A549 (cell line): ENCODE data around the gene PRSS1. TPM values are rescaled to one million over a fixed set of nuclear protein-coding genes. Genes with fewer than 3 reads are reported as not detected.

Experiments used
- ATAC-seq, 2 experiments: fragments of 200-7000 bp in 1 of 2; fragments of >200 bp in 1 of 2; cut with Nextera tagmentation in 1 of 2; cut with Tn5 transposase in 1 of 2; 3 replicates each; pipeline versions ENCODE4 v1.8.0 to v1.9.1; 2018 to 2020; ENCODE audit warnings: mild to moderate bottlenecking in 1 of 2, moderate library complexity in 1 of 2
- CTCF ChIA-PET: fragments of 300-600 bp; sonication (Branson Sonifier 250); formaldehyde crosslinking; extraction: SDS; loops from one replicate; lab custom pipeline; 2021; ENCODE audit warnings: antibody characterized with exemption, inconsistent platforms; lab: Yijun Ruan, JAX
- POLR2A ChIA-PET: fragments of 350-600 bp; formaldehyde crosslinking; extraction: SDS; loops from one replicate; lab custom pipeline; 2021; ENCODE audit warnings: antibody characterized with exemption, inconsistent platforms; lab: Yijun Ruan, JAX
- DNase-seq, 2 experiments: peaks; one replicate each; pipeline versions ENCODE4 v3.0.0 to v3.0.0-alpha.2; 2011 to 2016; ENCODE audit warnings: low read depth in 1 of 2, low spot score in 1 of 2
- FAIRE-seq: peaks from 2 replicates; lab custom pipeline; 2011; peaks lifted over from hg19 to GRCh38; lab: Jason Lieb, UNC
- H3K27ac ChIP-seq, 2 experiments: fragments of >200 bp; sonication (Bioruptor Twin); formaldehyde crosslinking; 3 replicates each; pipeline ENCODE4 v1.5.1; 2016 to 2017
- H3K4me1 ChIP-seq: fragments of >200 bp; sonication (Bioruptor Twin); formaldehyde crosslinking; 3 replicates; pipeline ENCODE4 v1.6.1; 2016
- H3K4me2 ChIP-seq: fragments of >200 bp; sonication (Bioruptor Twin); formaldehyde crosslinking; 3 replicates; pipeline ENCODE4 v1.6.1; 2016
- H3K4me3 ChIP-seq: fragments of >200 bp; sonication (Bioruptor Twin); formaldehyde crosslinking; 3 replicates; pipeline ENCODE4 v1.5.1; 2016
- H3K9me3 ChIP-seq: fragments of >200 bp; sonication (Bioruptor Twin); formaldehyde crosslinking; 3 replicates; pipeline ENCODE4 v1.6.1; 2016
- ATOH8 ChIP-seq: fragments of 250-450 bp; sonication (Bioruptor Pico); IDR thresholded peaks from 2 replicates; pipeline ENCODE4 v1.5.0; 2020; ENCODE audit warnings: low read depth, mild to moderate bottlenecking, moderate library complexity
- CBX2 ChIP-seq: fragments of 200-600 bp; sonication (generic); IDR thresholded peaks from 2 replicates; pipeline ENCODE4 v1.6.1; 2016; ENCODE audit warnings: low read depth, mild to moderate bottlenecking, borderline replicate concordance
- CBX8 ChIP-seq: fragments of 200-600 bp; sonication (generic); IDR thresholded peaks from 2 replicates; pipeline ENCODE4 v1.6.1; 2016
- CTCF ChIP-seq: fragments of >200 bp; sonication (Bioruptor Twin); formaldehyde crosslinking; IDR thresholded peaks from 3 replicates; pipeline ENCODE4 v1.5.1; 2016
- E2F6 ChIP-seq: IDR thresholded peaks from 2 replicates; pipeline ENCODE4 v1.6.1; 2012; ENCODE audit warnings: low read depth, borderline replicate concordance
- EHF ChIP-seq: fragments of 250-450 bp; sonication (Bioruptor Pico); IDR thresholded peaks from 2 replicates; pipeline ENCODE4 v1.5.0; 2020; ENCODE audit warnings: mild to moderate bottlenecking
- FOSL2 ChIP-seq, 2 experiments: fragments of 450-650 bp in 1 of 2; fragments of >200 bp in 1 of 2; sonication (Bioruptor Twin) in 1 of 2; formaldehyde crosslinking; IDR thresholded peaks; 2 replicates each; pipeline versions ENCODE4 v1.5.0 to v1.6.1; 2016 to 2020; ENCODE audit warnings: mild to moderate bottlenecking in 1 of 2, moderate library complexity in 1 of 2
- FOXS1 ChIP-seq: fragments of 250-450 bp; sonication (Bioruptor Pico); IDR thresholded peaks from 2 replicates; pipeline ENCODE4 v1.5.0; 2020; ENCODE audit warnings: mild to moderate bottlenecking, moderate library complexity
- GATA3 ChIP-seq: IDR thresholded peaks from 2 replicates; pipeline ENCODE4 v1.6.1; 2012; ENCODE audit warnings: borderline replicate concordance
- HES2 ChIP-seq: fragments of >200 bp; sonication (Bioruptor Twin); formaldehyde crosslinking; IDR thresholded peaks from 2 replicates; pipeline ENCODE4 v1.6.1; 2016
- HMGXB4 ChIP-seq: fragments of 250-450 bp; sonication (Bioruptor Pico); IDR thresholded peaks from 2 replicates; pipeline ENCODE4 v1.5.0; 2021; ENCODE audit warnings: mild to moderate bottlenecking, moderate library complexity, borderline replicate concordance
- HOXB13 ChIP-seq: fragments of 250-450 bp; sonication (Bioruptor Pico); IDR thresholded peaks from 2 replicates; pipeline ENCODE4 v1.5.0; 2020; ENCODE audit warnings: low read depth, mild to moderate bottlenecking, moderate library complexity
- KDM1A ChIP-seq: fragments of 200-600 bp; sonication (generic); IDR thresholded peaks from 2 replicates; pipeline ENCODE4 v1.6.1; 2016; ENCODE audit warnings: low read depth, mild to moderate bottlenecking
- MAX ChIP-seq: IDR thresholded peaks from 2 replicates; pipeline ENCODE4 v1.6.1; 2012
- MAZ ChIP-seq: fragments of 150-350 bp; IDR thresholded peaks from 2 replicates; pipeline ENCODE4 v1.6.1; 2014; ENCODE audit warnings: antibody characterized with exemption, low read depth, low read length, borderline replicate concordance
- NFE2L2 ChIP-seq: fragments of 150-350 bp; conservative IDR thresholded peaks from 2 replicates; pipeline ENCODE4 v1.6.1; 2014; ENCODE audit warnings: low read length
- NPAS2 ChIP-seq: fragments of 250-450 bp; sonication (Bioruptor Pico); IDR thresholded peaks from 2 replicates; pipeline ENCODE4 v1.8.0; 2022; ENCODE audit warnings: mild to moderate bottlenecking, moderate library complexity, borderline replicate concordance
- NR3C1 ChIP-seq: fragments of >200 bp; sonication (Bioruptor Twin); formaldehyde crosslinking; IDR thresholded peaks from 3 replicates; pipeline ENCODE4 v1.6.1; 2017
- PBX3 ChIP-seq: IDR thresholded peaks from 2 replicates; pipeline ENCODE4 v1.6.1; 2012
- PHF8 ChIP-seq: fragments of 200-600 bp; sonication (generic); IDR thresholded peaks from 2 replicates; pipeline ENCODE4 v1.6.1; 2016; ENCODE audit warnings: low read depth, mild to moderate bottlenecking, antibody characterized with exemption, moderate library complexity, borderline replicate concordance
- POLR2A ChIP-seq: IDR thresholded peaks from 2 replicates; pipeline ENCODE4 v1.6.1; 2012; ENCODE audit warnings: mild to moderate bottlenecking, low read length
- RAD21 ChIP-seq, 2 experiments: fragments of >200 bp in 1 of 2; sonication (Bioruptor Twin) in 1 of 2; formaldehyde crosslinking in 1 of 2; IDR thresholded peaks in 1 of 2; conservative IDR thresholded peaks in 1 of 2; 2 replicates in 1 of 2; 3 replicates in 1 of 2; pipeline ENCODE4 v1.6.1; 2012 to 2018; ENCODE audit warnings: inconsistent platforms in 1 of 2
- RARB ChIP-seq: fragments of 250-450 bp; sonication (Bioruptor Pico); IDR thresholded peaks from 2 replicates; pipeline ENCODE4 v1.8.0; 2021; ENCODE audit warnings: mild to moderate bottlenecking, moderate library complexity
- REST ChIP-seq: fragments of 200-600 bp; sonication (generic); IDR thresholded peaks from 2 replicates; pipeline ENCODE4 v1.6.1; 2016; ENCODE audit warnings: antibody characterized with exemption, mild to moderate bottlenecking, moderate library complexity
- TFCP2L1 ChIP-seq: fragments of 250-450 bp; sonication (Bioruptor Pico); IDR thresholded peaks from 2 replicates; pipeline ENCODE4 v1.5.0; 2021; ENCODE audit warnings: mild to moderate bottlenecking
- ZSCAN20 ChIP-seq: fragments of 250-450 bp; sonication (Bioruptor Pico); IDR thresholded peaks from 2 replicates; pipeline ENCODE4 v1.8.0; 2022; ENCODE audit warnings: mild to moderate bottlenecking, moderate library complexity
- WGBS: methylation state at CpG from one replicate; pipeline ENCODE4 v1.1.6; 2017; ENCODE audit errors: missing lambda C conversion rate; 5-methylcytosine and 5-hydroxymethylcytosine counted together
- polyA plus RNA-seq, 4 experiments: library from polyadenylated mRNA; depleted of rRNA in 3 of 4; stranded (reverse); fragments of >200 nt; fragmentation: RNase III in 1 of 4; extraction: RNeasy Plus Mini Kit Qiagen cat#74134 plus additional on column Dnase treatment in 1 of 4; gene quantifications; 2 replicates in 3 of 4; 3 replicates in 1 of 4; pipeline ENCODE4 v1.2.3, GENCODE V29; 2011 to 2017

Gene PRSS1
- polyA plus RNA-seq, 2 of the 4 experiments (the other 2 are of a cell fraction), result not detected

GRCh38 chr7:142717453-142717852, 31.8 kb upstream of the PRSS1 start:
- no peak overlapping the region for H3K4me3 ChIP-seq
- H3K4me2 ChIP-seq, result no peak overlapping the region
- CTCF ChIA-PET, result no interaction called here
- no peak for ATAC-seq
- POLR2A ChIA-PET, result no interaction called here
- no peak for FAIRE-seq
- H3K4me1 ChIP-seq, result no peaks in the 10 kb centered on the region
- WGBS, result 22% methylated on average over 6 of the region's 6 CpGs
- no peaks in the 10 kb centered on the region for H3K9me3 ChIP-seq
- no peak for DNase-seq
- TF ChIP-seq E2F6 (no peak), HOXB13 (CRISPR knock-in tag) (no peak), FOXS1 (no peak), FOSL2 (IDR thresholded peaks at IDR 0.05) (no peak), FOSL2 (CRISPR knock-in tag; IDR thresholded peaks at IDR 0.05) (no peak), NPAS2 (no peak), NFE2L2 (no peak), TFCP2L1 (CRISPR knock-in tag) (no peak), RAD21 (conservative IDR thresholded peaks at IDR 0.05 in 1 of 2, IDR thresholded peaks at IDR 0.05 in 1 of 2) (no peak), CTCF (no peak), HMGXB4 (CRISPR knock-in tag) (no peak), MAZ (no peak), REST (no peak), CBX2 (no peak)
- TF ChIP-seq, all 56 proteins: peak for 0
- H3K27ac ChIP-seq, result no peak overlapping the region

- no peak for DNase-seq
- ATAC-seq, result no peak
- TF ChIP-seq NR3C1 (no peak), ZSCAN20 (CRISPR knock-in tag) (no peak), RAD21 (conservative IDR thresholded peaks at IDR 0.05 in 1 of 2, IDR thresholded peaks at IDR 0.05 in 1 of 2) (no peak), KDM1A (no peak), PHF8 (no peak), ATOH8 (CRISPR knock-in tag) (no peak), PBX3 (no peak), RARB (no peak), POLR2A (no peak), CBX8 (no peak), HES2 (no peak), EHF (CRISPR knock-in tag) (no peak), MAX (no peak), GATA3 (no peak), CBX2 (no peak), NFE2L2 (no peak)
- CTCF ChIA-PET, result interaction anchor here (1.1 kb wide), 1 partner anchor 65 kb away, joined by 3 read pairs; no protein-coding TSS in a partner anchor
- Histone ChIP-seq H3K4me1 (no peaks in the 10 kb centered on the region), H3K27ac (no peak overlapping the region), H3K9me3 (no peaks in the 10 kb centered on the region), H3K4me3 (no peak overlapping the region), H3K4me2 (no peak overlapping the region)
- 0% methylated on average over 1 of the region's 1 CpG for WGBS
- POLR2A ChIA-PET, result no interaction called here
- FAIRE-seq, result no peak
These were observed 31.0 kb upstream of the PRSS1 start for GRCh38 chr7:142718313-142718712.
